HepG2 (cell line): Measurements from ENCODE around the gene FGGY. TPM values are rescaled to one million over a fixed set of nuclear protein-coding genes. Genes with fewer than 3 reads are reported as not detected.

Experiments used
- BRCA1 ChIP-seq: sonication (generic); formaldehyde crosslinking; IDR thresholded peaks from 2 replicates; pipeline ENCODE4 v1.4.0; 2020; ENCODE audit warnings: missing genetic modification reagents
- GTF2F1 ChIP-seq: fragments of 150-350 bp; IDR thresholded peaks from 2 replicates; pipeline ENCODE4 v1.6.1; 2014; ENCODE audit warnings: low read length
- NRL ChIP-seq: sonication (generic); formaldehyde crosslinking; IDR thresholded peaks from 2 replicates; pipeline ENCODE4 v1.5.0; 2020; ENCODE audit warnings: missing genetic modification reagents, mild to moderate bottlenecking, moderate library complexity, borderline replicate concordance
- RFXAP ChIP-seq: sonication (generic); formaldehyde crosslinking; IDR thresholded peaks from 2 replicates; pipeline ENCODE4 v1.4.0; 2020; ENCODE audit warnings: missing genetic modification reagents, borderline replicate concordance
- SMARCE1 ChIP-seq: fragments of 450-650 bp; IDR thresholded peaks from 2 replicates; pipeline ENCODE4 v1.6.1; 2017; ENCODE audit warnings: borderline replicate concordance
- ZNF451 ChIP-seq: sonication (generic); formaldehyde crosslinking; IDR thresholded peaks from 2 replicates; pipeline ENCODE4 v1.5.0; 2020; ENCODE audit warnings: mild to moderate bottlenecking, missing genetic modification reagents
- polyA plus RNA-seq, 8 experiments: library from polyadenylated mRNA; depleted of rRNA in 3 of 8; stranded (reverse) in 7 of 8; unstranded in 1 of 8; fragments of >200 nt; fragmentation: Illumina TruSeq in 4 of 8; extraction: Trizol in 4 of 8; gene quantifications; 2 replicates each; pipeline versions ENCODE4 v1.2.1 to v1.2.3, GENCODE V29; 2011 to 2016; ENCODE audit warnings: low read depth in 4 of 8, missing spikeins in 1 of 8, mixed read lengths in 1 of 8; ENCODE audit not compliant: insufficient read depth in 1 of 8
- total RNA-seq, 5 experiments: library from RNA; depleted of rRNA; stranded (reverse); fragments of >200 nt; fragmentation: Illumina TruSeq; extraction: Trizol; gene quantifications; 2 replicates each; pipeline ENCODE4 v1.2.3, GENCODE V29; 2016; ENCODE audit warnings: low read depth in 1 of 5
- TF ChIP-seq, protein P1 (sequence below), 2 experiments: fragments of 450-650 bp in 1 of 2; sonication (generic) in 1 of 2; formaldehyde crosslinking in 1 of 2; IDR thresholded peaks; 2 replicates each; pipeline versions ENCODE4 v1.6.1 to v1.8.0; 2016 to 2022; ENCODE audit warnings: antibody characterized with exemption in 1 of 2, mild to moderate bottlenecking in 1 of 2, missing genetic modification reagents in 1 of 2
- TF ChIP-seq, protein P2 (sequence below): sonication (generic); formaldehyde crosslinking; IDR thresholded peaks from 2 replicates; pipeline ENCODE4 v1.4.0; 2020; ENCODE audit warnings: missing genetic modification reagents, borderline replicate concordance
- TF ChIP-seq, protein P3 (sequence below): sonication (generic); formaldehyde crosslinking; IDR thresholded peaks from 2 replicates; pipeline ENCODE4 v1.4.0; 2020; ENCODE audit warnings: missing genetic modification reagents, borderline replicate concordance
- TF ChIP-seq, protein P4 (sequence below): sonication (generic); formaldehyde crosslinking; IDR thresholded peaks from 2 replicates; pipeline ENCODE4 v1.4.0; 2020; ENCODE audit warnings: missing genetic modification reagents

FGGY gene
- total and polyA plus RNA-seq, 2 of the 13 experiments (the other 11 are each of a cell fraction or from before 2014, with no cell fraction given): 15.7 to 27.5 TPM

DNA sequence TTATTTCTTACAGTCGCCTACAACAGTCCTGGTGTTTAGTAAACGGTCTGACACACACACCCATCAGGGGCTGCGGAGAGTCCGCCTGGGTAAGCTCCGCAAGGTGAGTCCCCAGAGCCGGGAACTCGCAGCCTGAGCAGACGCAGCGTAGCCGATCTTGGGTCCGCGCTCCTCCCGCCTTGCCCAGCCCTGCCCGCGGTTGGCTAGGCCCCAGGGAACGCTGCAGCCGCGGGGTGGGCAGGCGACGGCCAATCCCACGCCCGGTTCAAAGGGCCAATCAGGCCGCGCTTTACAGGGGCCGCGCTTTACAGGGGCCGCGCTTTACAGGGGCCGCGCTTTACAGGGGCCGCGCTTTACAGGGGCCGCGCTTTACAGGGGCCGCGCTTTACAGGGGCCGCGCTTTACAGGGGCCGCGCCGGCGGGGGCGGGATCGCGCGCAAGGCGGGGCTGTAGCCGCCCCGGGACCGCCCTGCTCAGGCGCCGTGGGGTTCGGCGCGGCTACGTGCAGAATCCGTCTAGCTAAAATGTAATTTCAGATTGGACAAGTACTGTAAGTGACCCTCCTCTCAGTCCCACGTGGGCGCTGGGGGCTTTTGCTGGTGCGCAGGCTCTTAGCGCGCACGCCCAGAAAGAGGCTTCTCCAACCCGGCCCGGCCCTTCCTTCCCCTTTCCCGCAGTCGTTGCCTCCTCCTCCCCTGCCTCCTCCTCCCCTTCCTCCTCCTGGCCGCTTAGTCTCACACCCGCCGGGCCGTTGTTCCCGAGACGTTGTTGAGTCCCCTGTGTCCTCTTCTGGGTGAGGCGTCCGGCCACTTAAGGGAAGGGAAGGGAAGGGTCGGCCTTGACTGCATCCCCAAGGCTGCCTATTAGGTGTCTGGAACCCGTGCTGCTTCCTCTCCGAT is at the start of gene FGGY (continued):
- TF ChIP-seq, protein P1, sequence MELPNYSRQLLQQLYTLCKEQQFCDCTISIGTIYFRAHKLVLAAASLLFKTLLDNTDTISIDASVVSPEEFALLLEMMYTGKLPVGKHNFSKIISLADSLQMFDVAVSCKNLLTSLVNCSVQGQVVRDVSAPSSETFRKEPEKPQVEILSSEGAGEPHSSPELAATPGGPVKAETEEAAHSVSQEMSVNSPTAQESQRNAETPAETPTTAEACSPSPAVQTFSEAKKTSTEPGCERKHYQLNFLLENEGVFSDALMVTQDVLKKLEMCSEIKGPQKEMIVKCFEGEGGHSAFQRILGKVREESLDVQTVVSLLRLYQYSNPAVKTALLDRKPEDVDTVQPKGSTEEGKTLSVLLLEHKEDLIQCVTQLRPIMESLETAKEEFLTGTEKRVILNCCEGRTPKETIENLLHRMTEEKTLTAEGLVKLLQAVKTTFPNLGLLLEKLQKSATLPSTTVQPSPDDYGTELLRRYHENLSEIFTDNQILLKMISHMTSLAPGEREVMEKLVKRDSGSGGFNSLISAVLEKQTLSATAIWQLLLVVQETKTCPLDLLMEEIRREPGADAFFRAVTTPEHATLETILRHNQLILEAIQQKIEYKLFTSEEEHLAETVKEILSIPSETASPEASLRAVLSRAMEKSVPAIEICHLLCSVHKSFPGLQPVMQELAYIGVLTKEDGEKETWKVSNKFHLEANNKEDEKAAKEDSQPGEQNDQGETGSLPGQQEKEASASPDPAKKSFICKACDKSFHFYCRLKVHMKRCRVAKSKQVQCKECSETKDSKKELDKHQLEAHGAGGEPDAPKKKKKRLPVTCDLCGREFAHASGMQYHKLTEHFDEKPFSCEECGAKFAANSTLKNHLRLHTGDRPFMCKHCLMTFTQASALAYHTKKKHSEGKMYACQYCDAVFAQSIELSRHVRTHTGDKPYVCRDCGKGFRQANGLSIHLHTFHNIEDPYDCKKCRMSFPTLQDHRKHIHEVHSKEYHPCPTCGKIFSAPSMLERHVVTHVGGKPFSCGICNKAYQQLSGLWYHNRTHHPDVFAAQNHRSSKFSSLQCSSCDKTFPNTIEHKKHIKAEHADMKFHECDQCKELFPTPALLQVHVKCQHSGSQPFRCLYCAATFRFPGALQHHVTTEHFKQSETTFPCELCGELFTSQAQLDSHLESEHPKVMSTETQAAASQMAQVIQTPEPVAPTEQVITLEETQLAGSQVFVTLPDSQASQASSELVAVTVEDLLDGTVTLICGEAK (IDR thresholded peaks at IDR 0.05): no peak
- TF ChIP-seq, protein P1 (CRISPR knock-in tag; IDR thresholded peaks at IDR 0.05): no peak
- TF ChIP-seq, protein P2, sequence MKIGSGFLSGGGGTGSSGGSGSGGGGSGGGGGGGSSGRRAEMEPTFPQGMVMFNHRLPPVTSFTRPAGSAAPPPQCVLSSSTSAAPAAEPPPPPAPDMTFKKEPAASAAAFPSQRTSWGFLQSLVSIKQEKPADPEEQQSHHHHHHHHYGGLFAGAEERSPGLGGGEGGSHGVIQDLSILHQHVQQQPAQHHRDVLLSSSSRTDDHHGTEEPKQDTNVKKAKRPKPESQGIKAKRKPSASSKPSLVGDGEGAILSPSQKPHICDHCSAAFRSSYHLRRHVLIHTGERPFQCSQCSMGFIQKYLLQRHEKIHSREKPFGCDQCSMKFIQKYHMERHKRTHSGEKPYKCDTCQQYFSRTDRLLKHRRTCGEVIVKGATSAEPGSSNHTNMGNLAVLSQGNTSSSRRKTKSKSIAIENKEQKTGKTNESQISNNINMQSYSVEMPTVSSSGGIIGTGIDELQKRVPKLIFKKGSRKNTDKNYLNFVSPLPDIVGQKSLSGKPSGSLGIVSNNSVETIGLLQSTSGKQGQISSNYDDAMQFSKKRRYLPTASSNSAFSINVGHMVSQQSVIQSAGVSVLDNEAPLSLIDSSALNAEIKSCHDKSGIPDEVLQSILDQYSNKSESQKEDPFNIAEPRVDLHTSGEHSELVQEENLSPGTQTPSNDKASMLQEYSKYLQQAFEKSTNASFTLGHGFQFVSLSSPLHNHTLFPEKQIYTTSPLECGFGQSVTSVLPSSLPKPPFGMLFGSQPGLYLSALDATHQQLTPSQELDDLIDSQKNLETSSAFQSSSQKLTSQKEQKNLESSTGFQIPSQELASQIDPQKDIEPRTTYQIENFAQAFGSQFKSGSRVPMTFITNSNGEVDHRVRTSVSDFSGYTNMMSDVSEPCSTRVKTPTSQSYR (CRISPR knock-in tag): no peak
- no peak for TF ChIP-seq GTF2F1
- no peak for TF ChIP-seq SMARCE1
- TF ChIP-seq RFXAP (CRISPR knock-in tag): peak; percentile 42; the same call in 1 of the 2 replicates
- TF ChIP-seq, protein P3, sequence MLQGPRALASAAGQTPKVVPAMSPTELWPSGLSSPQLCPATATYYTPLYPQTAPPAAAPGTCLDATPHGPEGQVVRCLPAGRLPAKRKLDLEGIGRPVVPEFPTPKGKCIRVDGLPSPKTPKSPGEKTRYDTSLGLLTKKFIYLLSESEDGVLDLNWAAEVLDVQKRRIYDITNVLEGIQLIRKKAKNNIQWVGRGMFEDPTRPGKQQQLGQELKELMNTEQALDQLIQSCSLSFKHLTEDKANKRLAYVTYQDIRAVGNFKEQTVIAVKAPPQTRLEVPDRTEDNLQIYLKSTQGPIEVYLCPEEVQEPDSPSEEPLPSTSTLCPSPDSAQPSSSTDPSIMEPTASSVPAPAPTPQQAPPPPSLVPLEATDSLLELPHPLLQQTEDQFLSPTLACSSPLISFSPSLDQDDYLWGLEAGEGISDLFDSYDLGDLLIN (CRISPR knock-in tag): peak; percentile 13; the same call in 1 of the 2 replicates
- TF ChIP-seq BRCA1 (CRISPR knock-in tag): no peak
- TF ChIP-seq NRL (CRISPR knock-in tag): no peak
- peak; percentile 88; the same call in 1 of the 2 replicates for TF ChIP-seq ZNF451
- TF ChIP-seq, protein P4, sequence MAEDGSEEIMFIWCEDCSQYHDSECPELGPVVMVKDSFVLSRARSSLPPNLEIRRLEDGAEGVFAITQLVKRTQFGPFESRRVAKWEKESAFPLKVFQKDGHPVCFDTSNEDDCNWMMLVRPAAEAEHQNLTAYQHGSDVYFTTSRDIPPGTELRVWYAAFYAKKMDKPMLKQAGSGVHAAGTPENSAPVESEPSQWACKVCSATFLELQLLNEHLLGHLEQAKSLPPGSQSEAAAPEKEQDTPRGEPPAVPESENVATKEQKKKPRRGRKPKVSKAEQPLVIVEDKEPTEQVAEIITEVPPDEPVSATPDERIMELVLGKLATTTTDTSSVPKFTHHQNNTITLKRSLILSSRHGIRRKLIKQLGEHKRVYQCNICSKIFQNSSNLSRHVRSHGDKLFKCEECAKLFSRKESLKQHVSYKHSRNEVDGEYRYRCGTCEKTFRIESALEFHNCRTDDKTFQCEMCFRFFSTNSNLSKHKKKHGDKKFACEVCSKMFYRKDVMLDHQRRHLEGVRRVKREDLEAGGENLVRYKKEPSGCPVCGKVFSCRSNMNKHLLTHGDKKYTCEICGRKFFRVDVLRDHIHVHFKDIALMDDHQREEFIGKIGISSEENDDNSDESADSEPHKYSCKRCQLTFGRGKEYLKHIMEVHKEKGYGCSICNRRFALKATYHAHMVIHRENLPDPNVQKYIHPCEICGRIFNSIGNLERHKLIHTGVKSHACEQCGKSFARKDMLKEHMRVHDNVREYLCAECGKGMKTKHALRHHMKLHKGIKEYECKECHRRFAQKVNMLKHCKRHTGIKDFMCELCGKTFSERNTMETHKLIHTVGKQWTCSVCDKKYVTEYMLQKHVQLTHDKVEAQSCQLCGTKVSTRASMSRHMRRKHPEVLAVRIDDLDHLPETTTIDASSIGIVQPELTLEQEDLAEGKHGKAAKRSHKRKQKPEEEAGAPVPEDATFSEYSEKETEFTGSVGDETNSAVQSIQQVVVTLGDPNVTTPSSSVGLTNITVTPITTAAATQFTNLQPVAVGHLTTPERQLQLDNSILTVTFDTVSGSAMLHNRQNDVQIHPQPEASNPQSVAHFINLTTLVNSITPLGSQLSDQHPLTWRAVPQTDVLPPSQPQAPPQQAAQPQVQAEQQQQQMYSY (CRISPR knock-in tag): no peak
